K562 (cell line): ENCODE results near the gene JUNB. TPM values are rescaled to one million over a fixed set of nuclear protein-coding genes. Genes with fewer than 3 reads are reported as not detected.
A peak's percentile ranks its signal among the peaks of the same experiment; 100 is the strongest.

Experiments used
- HOXB6 ChIP-seq: fragments of 250-450 bp; sonication (Bioruptor Pico); IDR thresholded peaks from 2 replicates; pipeline ENCODE4 v1.5.1; 2022; ENCODE audit warnings: mild to moderate bottlenecking, borderline replicate concordance
- JUN ChIP-seq, 2 experiments: sonication (generic) in 1 of 2; formaldehyde crosslinking in 1 of 2; IDR thresholded peaks; 2 replicates each; pipeline versions ENCODE4 v1.6.1 to v1.8.0; 2012 to 2022; ENCODE audit warnings: borderline replicate concordance in 2 of 2, mild to moderate bottlenecking in 2 of 2, improper control_type of control experiment in 1 of 2, low read depth in 1 of 2, low read length in 1 of 2, missing genetic modification reagents in 1 of 2
- KAT2B ChIP-seq: IDR thresholded peaks from one replicate; pipeline ENCODE4 v1.6.1; 2012; ENCODE audit warnings: low read depth, mild to moderate bottlenecking, control low read depth, inconsistent platforms, low read length, moderate library complexity
- KHSRP ChIP-seq: fragments of 450-650 bp; IDR thresholded peaks from 2 replicates; pipeline ENCODE4 v1.6.1; 2017
- PCBP2 ChIP-seq: fragments of 200-400 bp; formaldehyde crosslinking; IDR thresholded peaks from 2 replicates; pipeline ENCODE4 v1.6.1; 2018; ENCODE audit warnings: low read length, low read depth, mild to moderate bottlenecking, moderate library complexity; ENCODE audit not compliant: poor library complexity, severe bottlenecking
- RHOXF2B ChIP-seq: fragments of 250-450 bp; sonication (Bioruptor Pico); conservative IDR thresholded peaks from 2 replicates; pipeline ENCODE4 v1.5.1; 2021
- ZNF3 ChIP-seq: fragments of 250-450 bp; sonication (Bioruptor Pico); IDR thresholded peaks from 2 replicates; pipeline ENCODE4 v1.5.0; 2021; ENCODE audit warnings: mild to moderate bottlenecking, moderate library complexity
- polyA plus RNA-seq, 8 experiments: library from polyadenylated mRNA; depleted of rRNA in 4 of 8; stranded (reverse) in 5 of 8; unstranded in 3 of 8; fragments of >200 nt; fragmentation: Nextera tagmentation in 2 of 8; fragmentation: Illumina TruSeq in 1 of 8; extraction: Ambion mirVana in 2 of 8; extraction: Trizol in 1 of 8; gene quantifications; 2 replicates each; pipeline versions ENCODE4 v1.2.1 to v1.2.3, GENCODE V29; 2011 to 2014; ENCODE audit warnings: inconsistent platforms in 1 of 8, missing spikeins in 1 of 8
- total RNA-seq, 7 experiments: library from RNA; depleted of rRNA in 6 of 7; stranded (reverse); fragments of >200 nt in 6 of 7; fragmentation: Illumina TruSeq in 2 of 7; extraction: Trizol in 2 of 7; gene quantifications; 2 replicates each; pipeline versions ENCODE4 v1.2.1 to v1.2.3, GENCODE V29; 2011 to 2021; ENCODE audit warnings: low replicate concordance in 1 of 7
- TF ChIP-seq, protein P1 (sequence below): sonication (generic); formaldehyde crosslinking; IDR thresholded peaks from 2 replicates; pipeline ENCODE4 v1.8.1; 2023; ENCODE audit warnings: mild to moderate bottlenecking, missing genetic modification reagents
- TF ChIP-seq, protein P2 (sequence below): fragments of 250-450 bp; sonication (Bioruptor Pico); IDR thresholded peaks from 2 replicates; pipeline ENCODE4 v1.5.0; 2020; ENCODE audit warnings: mild to moderate bottlenecking, borderline replicate concordance
- TF ChIP-seq, protein P3 (sequence below), 2 experiments: fragments of 450-650 bp; formaldehyde crosslinking in 1 of 2; IDR thresholded peaks; 2 replicates each; pipeline versions ENCODE4 v1.4.0 to v1.6.1; 2014 to 2020; ENCODE audit warnings: mild to moderate bottlenecking in 2 of 2, borderline replicate concordance in 1 of 2, low read depth in 1 of 2
- TF ChIP-seq, protein P4 (sequence below): sonication (generic); formaldehyde crosslinking; IDR thresholded peaks from 2 replicates; pipeline ENCODE4 v1.8.0; 2022; ENCODE audit warnings: missing genetic modification reagents, mild to moderate bottlenecking, moderate library complexity, borderline replicate concordance

The JUNB gene
- total and polyA plus RNA-seq, 9 of the 15 experiments (the other 6 are each of a cell fraction or from before 2014, with no cell fraction given) = 0.23 to 88.1 (median 13.1) TPM

DNA sequence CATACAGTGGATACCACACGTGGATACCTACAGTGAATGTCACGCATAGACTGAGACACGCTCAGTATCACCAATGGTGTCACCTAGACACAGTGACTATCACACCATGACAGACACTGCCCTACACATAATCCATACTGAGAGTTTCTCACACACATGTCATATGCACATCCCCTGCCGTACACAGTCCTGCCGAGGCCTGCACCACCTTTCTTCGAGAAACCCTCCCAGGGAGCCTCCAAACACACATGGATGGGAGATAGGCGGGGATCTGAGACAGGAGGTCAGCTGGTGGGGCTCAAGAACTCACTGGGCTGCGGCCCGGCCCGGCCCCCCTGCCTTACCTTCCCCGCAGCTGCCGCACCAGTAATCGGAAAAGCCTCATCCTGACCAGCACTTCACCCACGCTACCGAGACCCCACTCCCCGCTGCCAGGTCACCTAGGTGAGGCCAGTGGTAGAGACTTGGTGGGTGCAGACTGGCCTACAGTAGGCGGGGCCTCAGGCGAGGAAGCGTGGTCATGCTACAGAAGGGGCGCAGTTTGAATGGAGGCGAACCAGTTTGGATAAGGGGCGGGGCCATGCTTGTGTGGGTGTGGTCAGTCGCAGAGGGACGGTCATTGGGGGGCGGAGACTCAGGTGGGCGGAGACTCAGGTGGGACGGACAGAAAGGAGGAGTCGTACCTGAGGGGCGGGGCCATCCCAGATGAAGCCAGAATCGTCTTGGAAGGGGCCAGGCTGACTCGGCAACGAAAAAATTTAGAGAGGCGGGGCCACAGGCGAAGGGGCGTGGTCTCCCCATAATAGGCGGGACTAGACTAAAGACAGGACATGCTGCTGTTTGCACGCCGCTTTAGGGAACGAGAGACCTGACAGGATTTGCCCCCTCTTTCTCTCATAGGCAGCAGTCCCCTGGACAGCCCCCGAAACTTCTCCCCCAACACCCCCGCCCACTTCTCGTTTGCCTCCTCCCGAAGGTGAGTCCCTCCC, 49.1 kb downstream of the JUNB start (continued):
- TF ChIP-seq RHOXF2B (no peak), KAT2B (no peak), JUN (IDR thresholded peaks at IDR 0.05; ENCODE audit: borderline replicate concordance, low read depth, low read length) (no peak), JUN (CRISPR knock-in tag; IDR thresholded peaks at IDR 0.05; ENCODE audit: borderline replicate concordance) (no peak), HOXB6 (CRISPR knock-in tag) (no peak), ZNF3 (CRISPR knock-in tag) (no peak), KHSRP (no peak), PCBP2 (no peak)
- TF ChIP-seq, protein P1, sequence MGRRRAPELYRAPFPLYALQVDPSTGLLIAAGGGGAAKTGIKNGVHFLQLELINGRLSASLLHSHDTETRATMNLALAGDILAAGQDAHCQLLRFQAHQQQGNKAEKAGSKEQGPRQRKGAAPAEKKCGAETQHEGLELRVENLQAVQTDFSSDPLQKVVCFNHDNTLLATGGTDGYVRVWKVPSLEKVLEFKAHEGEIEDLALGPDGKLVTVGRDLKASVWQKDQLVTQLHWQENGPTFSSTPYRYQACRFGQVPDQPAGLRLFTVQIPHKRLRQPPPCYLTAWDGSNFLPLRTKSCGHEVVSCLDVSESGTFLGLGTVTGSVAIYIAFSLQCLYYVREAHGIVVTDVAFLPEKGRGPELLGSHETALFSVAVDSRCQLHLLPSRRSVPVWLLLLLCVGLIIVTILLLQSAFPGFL (CRISPR knock-in tag) = no peak
- TF ChIP-seq, protein P2, sequence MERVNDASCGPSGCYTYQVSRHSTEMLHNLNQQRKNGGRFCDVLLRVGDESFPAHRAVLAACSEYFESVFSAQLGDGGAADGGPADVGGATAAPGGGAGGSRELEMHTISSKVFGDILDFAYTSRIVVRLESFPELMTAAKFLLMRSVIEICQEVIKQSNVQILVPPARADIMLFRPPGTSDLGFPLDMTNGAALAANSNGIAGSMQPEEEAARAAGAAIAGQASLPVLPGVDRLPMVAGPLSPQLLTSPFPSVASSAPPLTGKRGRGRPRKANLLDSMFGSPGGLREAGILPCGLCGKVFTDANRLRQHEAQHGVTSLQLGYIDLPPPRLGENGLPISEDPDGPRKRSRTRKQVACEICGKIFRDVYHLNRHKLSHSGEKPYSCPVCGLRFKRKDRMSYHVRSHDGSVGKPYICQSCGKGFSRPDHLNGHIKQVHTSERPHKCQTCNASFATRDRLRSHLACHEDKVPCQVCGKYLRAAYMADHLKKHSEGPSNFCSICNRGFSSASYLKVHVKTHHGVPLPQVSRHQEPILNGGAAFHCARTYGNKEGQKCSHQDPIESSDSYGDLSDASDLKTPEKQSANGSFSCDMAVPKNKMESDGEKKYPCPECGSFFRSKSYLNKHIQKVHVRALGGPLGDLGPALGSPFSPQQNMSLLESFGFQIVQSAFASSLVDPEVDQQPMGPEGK (CRISPR knock-in tag) = no peak
- TF ChIP-seq, protein P3, sequence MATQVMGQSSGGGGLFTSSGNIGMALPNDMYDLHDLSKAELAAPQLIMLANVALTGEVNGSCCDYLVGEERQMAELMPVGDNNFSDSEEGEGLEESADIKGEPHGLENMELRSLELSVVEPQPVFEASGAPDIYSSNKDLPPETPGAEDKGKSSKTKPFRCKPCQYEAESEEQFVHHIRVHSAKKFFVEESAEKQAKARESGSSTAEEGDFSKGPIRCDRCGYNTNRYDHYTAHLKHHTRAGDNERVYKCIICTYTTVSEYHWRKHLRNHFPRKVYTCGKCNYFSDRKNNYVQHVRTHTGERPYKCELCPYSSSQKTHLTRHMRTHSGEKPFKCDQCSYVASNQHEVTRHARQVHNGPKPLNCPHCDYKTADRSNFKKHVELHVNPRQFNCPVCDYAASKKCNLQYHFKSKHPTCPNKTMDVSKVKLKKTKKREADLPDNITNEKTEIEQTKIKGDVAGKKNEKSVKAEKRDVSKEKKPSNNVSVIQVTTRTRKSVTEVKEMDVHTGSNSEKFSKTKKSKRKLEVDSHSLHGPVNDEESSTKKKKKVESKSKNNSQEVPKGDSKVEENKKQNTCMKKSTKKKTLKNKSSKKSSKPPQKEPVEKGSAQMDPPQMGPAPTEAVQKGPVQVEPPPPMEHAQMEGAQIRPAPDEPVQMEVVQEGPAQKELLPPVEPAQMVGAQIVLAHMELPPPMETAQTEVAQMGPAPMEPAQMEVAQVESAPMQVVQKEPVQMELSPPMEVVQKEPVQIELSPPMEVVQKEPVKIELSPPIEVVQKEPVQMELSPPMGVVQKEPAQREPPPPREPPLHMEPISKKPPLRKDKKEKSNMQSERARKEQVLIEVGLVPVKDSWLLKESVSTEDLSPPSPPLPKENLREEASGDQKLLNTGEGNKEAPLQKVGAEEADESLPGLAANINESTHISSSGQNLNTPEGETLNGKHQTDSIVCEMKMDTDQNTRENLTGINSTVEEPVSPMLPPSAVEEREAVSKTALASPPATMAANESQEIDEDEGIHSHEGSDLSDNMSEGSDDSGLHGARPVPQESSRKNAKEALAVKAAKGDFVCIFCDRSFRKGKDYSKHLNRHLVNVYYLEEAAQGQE (IDR thresholded peaks at IDR 0.05; ENCODE audit: borderline replicate concordance) = peak; percentile 93
- TF ChIP-seq, protein P3 (CRISPR knock-in tag; IDR thresholded peaks at IDR 0.05; ENCODE audit: low read depth) = no peak
- TF ChIP-seq, protein P4, sequence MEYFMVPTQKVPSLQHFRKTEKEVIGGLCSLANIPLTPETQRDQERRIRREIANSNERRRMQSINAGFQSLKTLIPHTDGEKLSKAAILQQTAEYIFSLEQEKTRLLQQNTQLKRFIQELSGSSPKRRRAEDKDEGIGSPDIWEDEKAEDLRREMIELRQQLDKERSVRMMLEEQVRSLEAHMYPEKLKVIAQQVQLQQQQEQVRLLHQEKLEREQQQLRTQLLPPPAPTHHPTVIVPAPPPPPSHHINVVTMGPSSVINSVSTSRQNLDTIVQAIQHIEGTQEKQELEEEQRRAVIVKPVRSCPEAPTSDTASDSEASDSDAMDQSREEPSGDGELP = peak; percentile 84
